Body of pancreas (tissue), 4 donors: Measurements from ENCODE around the gene C1orf53. TPM values are rescaled to one million over a fixed set of nuclear protein-coding genes. Genes with fewer than 3 reads are reported as not detected.
"Not testable (repeated sequence)": the region's sequence is repeated elsewhere in the genome, so short reads cannot be mapped to it uniquely, and the experiment has no call there.

ENCODE experiments used
- ATAC-seq: fragments of 150-250 bp; one replicate; pipeline ENCODE4 v1.9.1; 2016
- DNase-seq, 4 donors: peaks; one replicate each; pipeline ENCODE4 v3.0.0-alpha.2; 2019
- H3K27ac ChIP-seq, 4 donors: fragments of 200-600 bp; sonication (generic); 1 replicate in 3 of 4; 2 replicates in 1 of 4; pipeline versions ENCODE4 v1.5.1 to v1.6.1; 2016 to 2019; ENCODE audit warnings: mild to moderate bottlenecking in 1 of 4, mixed read lengths in 1 of 4, moderate library complexity in 1 of 4
- H3K27me3 ChIP-seq, 2 donors: fragments of 200-600 bp; sonication (generic); one replicate each; pipeline ENCODE4 v1.6.0; 2016; ENCODE audit warnings: mild to moderate bottlenecking in 1 of 2
- H3K36me3 ChIP-seq, 2 donors: fragments of 200-600 bp; sonication (generic); replicated peaks in 1 of 2; 2 replicates each; pipeline ENCODE4 v1.5.1; 2016; ENCODE audit warnings: low read depth in 2 of 2; ENCODE audit not compliant: insufficient read depth in 1 of 2
- H3K4me1 ChIP-seq: fragments of 200-600 bp; sonication (generic); one replicate; pipeline ENCODE4 v1.6.0; 2016
- H3K4me3 ChIP-seq, 2 donors: fragments of 200-600 bp; sonication (generic); 1 replicate in 1 of 2; 2 replicates in 1 of 2; pipeline ENCODE4 v1.5.1; 2016 to 2019
- H3K9me3 ChIP-seq, 3 donors: fragments of 200-600 bp; sonication (generic); 1 replicate in 2 of 3; 2 replicates in 1 of 3; pipeline ENCODE4 v1.5.1; 2016
- POLR2A ChIP-seq, 3 donors: fragments of 450-650 bp; IDR thresholded peaks; one replicate each; pipeline ENCODE4 v1.6.1; 2016; ENCODE audit warnings: antibody characterized with exemption in 3 of 3, mild to moderate bottlenecking in 2 of 3
- WGBS, 2 donors: methylation state at CpG; one replicate each; pipeline ENCODE4 v1.1.5; 2017; 5-methylcytosine and 5-hydroxymethylcytosine counted together
- intact Hi-C: fragments of 100-400 bp; cut with DNase I; formaldehyde crosslinking; loops from one replicate; pipeline ENCODE4 v1.15.1; 2023
- total RNA-seq, 2 donors: library from RNA; depleted of rRNA; stranded (reverse); fragments of >200 nt; gene quantifications; one replicate each; pipeline ENCODE4 v1.1.0, GENCODE V29; 2016
- TF ChIP-seq, protein P1 (sequence below), 7 experiments: fragments of 450-650 bp in 4 of 7; fragments of 200-600 bp in 3 of 7; sonication (generic) in 3 of 7; IDR thresholded peaks; one replicate each; pipeline ENCODE4 v1.5.1; 2016 to 2019; ENCODE audit warnings: antibody characterized with exemption in 7 of 7

C1orf53 gene
- total RNA-seq, 2 donors from 2014 or later, result 2.1 to 3.6 TPM

DNA sequence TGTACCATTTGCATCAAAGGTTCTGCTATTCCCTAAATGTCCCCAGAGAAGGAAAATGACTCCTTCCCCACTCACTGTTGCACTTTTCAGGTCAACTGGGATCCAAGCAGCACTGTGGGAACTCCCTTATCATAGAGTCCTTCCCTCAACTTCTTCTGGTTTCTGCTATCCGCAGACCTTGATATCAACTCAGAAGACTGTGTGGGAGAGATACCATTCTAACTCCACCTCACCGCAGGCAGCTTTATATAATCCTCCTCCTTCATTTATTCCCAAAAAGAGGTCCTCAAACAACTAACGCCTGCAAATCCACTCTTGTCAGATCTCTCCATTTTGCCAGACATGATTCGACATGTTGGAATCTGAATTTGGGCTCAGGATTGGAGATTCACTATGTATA lies 42.1 kb downstream of the C1orf53 start:
- DNase-seq (no peak), ATAC-seq (no peak)
- intact Hi-C loops, result no loop called here
- no peaks in the 10 kb centered on the region for H3K9me3 ChIP-seq
- H3K36me3 ChIP-seq, result no peaks in the 10 kb centered on the region
- H3K4me3 ChIP-seq, result no peak overlapping the region
- WGBS, 2 donors, result 83 to 89% methylated on average over 4 of the region's 4 CpGs
- H3K27ac ChIP-seq, result no peak overlapping the region
- no peaks in the 10 kb centered on the region for H3K27me3 ChIP-seq
- TF ChIP-seq POLR2A (IDR thresholded peaks at IDR 0.05), result no peak
- TF ChIP-seq, protein P1, sequence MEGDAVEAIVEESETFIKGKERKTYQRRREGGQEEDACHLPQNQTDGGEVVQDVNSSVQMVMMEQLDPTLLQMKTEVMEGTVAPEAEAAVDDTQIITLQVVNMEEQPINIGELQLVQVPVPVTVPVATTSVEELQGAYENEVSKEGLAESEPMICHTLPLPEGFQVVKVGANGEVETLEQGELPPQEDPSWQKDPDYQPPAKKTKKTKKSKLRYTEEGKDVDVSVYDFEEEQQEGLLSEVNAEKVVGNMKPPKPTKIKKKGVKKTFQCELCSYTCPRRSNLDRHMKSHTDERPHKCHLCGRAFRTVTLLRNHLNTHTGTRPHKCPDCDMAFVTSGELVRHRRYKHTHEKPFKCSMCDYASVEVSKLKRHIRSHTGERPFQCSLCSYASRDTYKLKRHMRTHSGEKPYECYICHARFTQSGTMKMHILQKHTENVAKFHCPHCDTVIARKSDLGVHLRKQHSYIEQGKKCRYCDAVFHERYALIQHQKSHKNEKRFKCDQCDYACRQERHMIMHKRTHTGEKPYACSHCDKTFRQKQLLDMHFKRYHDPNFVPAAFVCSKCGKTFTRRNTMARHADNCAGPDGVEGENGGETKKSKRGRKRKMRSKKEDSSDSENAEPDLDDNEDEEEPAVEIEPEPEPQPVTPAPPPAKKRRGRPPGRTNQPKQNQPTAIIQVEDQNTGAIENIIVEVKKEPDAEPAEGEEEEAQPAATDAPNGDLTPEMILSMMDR (IDR thresholded peaks at IDR 0.05), result no peak
- no peaks in the 10 kb centered on the region for H3K4me1 ChIP-seq

- H3K4me3 ChIP-seq, result no peak overlapping the region
- no peaks in the 10 kb centered on the region for H3K36me3 ChIP-seq
- no peaks in the 10 kb centered on the region for H3K9me3 ChIP-seq
- TF ChIP-seq, protein P1 (IDR thresholded peaks at IDR 0.05), result no peak
- no peak for TF ChIP-seq POLR2A (IDR thresholded peaks at IDR 0.05)
- ATAC-seq, result no peak
- intact Hi-C loops, result no loop called here
- WGBS, 2 donors, result 74 to 80% methylated on average over 8 of the region's 8 CpGs
- no peaks in the 10 kb centered on the region for H3K27me3 ChIP-seq
- no peak overlapping the region for H3K27ac ChIP-seq
- DNase-seq, result no peak
- peaks cover 6% of the 10 kb centered on the region for H3K4me1 ChIP-seq
These were observed 46.8 kb downstream of the C1orf53 start for GRCh38 chr1:197948926-197949899.

DNA sequence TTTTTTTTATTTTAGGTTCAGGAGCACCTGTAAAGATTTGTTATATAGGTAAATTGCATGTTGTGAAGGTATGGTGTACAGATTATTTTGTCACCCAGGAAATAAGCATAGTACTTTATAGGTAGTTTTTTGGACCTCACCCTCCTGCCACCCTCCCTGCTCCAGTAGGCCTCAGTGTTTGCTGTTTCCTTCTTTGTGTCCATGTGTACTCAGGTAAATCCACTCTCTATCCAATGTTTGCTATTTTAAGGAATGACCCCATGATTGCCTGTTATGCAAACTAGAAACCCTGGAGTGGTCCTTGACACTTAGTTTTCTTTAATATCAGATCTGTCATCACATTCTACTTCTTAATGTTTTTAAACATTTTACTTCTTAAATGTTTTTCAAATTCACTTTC lies 48.7 kb downstream of the C1orf53 start:
- Histone ChIP-seq H3K36me3 (no peaks in the 10 kb centered on the region), H3K4me1 (peaks cover 21% of the 10 kb centered on the region), H3K27me3 (no peaks in the 10 kb centered on the region), H3K27ac (no peak overlapping the region), H3K9me3 (no peaks in the 10 kb centered on the region), H3K4me3 (no peak overlapping the region)
- no peak for DNase-seq
- no peak for ATAC-seq
- intact Hi-C loops, result no loop called here
- TF ChIP-seq, protein P1 (IDR thresholded peaks at IDR 0.05), result no peak
- TF ChIP-seq POLR2A (IDR thresholded peaks at IDR 0.05), result no peak

- intact Hi-C loops, result no loop called here
- DNase-seq (no peak), ATAC-seq (no peak)
- H3K36me3 ChIP-seq, result no peaks in the 10 kb centered on the region
- no peaks in the 10 kb centered on the region for H3K9me3 ChIP-seq
- H3K27ac ChIP-seq, result no peak overlapping the region
- WGBS, 2 donors, result 89% methylated on average over 5 of the region's 5 CpGs
- H3K27me3 ChIP-seq, result no peaks in the 10 kb centered on the region
- no peak overlapping the region for H3K4me3 ChIP-seq
- peaks cover 22% of the 10 kb centered on the region for H3K4me1 ChIP-seq
- TF ChIP-seq, protein P1 (IDR thresholded peaks at IDR 0.05), result no peak
- no peak for TF ChIP-seq POLR2A (IDR thresholded peaks at IDR 0.05)
These were observed 49.3 kb downstream of the C1orf53 start for GRCh38 chr1:197951617-197952175.

DNA sequence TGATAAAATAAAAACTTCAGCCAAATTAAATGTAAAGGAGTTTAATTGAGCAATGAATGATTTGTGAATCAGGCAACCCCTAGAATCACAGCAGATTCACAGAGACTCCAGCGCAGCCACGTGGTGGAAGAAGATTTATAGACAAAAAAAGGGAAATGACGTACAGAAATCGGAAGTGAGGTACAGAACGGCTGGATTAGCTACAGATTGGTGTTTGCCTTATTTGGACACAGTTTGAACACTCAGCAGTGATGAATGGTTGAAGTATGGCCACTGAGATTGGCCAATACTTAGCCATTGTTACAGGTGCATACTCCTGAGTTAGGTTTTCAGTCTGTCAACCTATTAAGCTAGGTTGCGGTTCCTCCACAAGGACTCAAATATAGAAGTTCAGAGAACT lies 51.0 kb downstream of the C1orf53 start:
- DNase-seq, H3K9me3 ChIP-seq, H3K4me3 ChIP-seq, intact Hi-C loops, H3K27me3 ChIP-seq, H3K36me3 ChIP-seq, ATAC-seq: not testable (repeated sequence)
- Histone ChIP-seq H3K4me1 (peaks cover 25% of the 10 kb centered on the region), H3K27ac (peak overlapping the region in 1 of 4 donors; percentile 77)
- 76 to 86% methylated on average over 6 of the region's 6 CpGs for WGBS, 2 donors
